Spleen (tissue), 11 donors: Measurements from ENCODE around the gene UNC13B. TPM values are rescaled to one million over a fixed set of nuclear protein-coding genes. Genes with fewer than 3 reads are reported as not detected.

Experiments used
- DNase-seq: peaks from one replicate; pipeline ENCODE4 v3.0.0-alpha.2; 2020
- H3K27ac ChIP-seq, 8 donors: fragments of 200-600 bp; sonication (generic) in 7 of 8; 1 replicate in 4 of 8; 2 replicates in 4 of 8; pipeline versions ENCODE4 v1.5.0 to v1.8.0; 2016 to 2021; ENCODE audit warnings: inconsistent platforms in 4 of 8, mild to moderate bottlenecking in 4 of 8, moderate library complexity in 1 of 8
- H3K27me3 ChIP-seq, 7 donors: fragments of 200-600 bp; sonication (generic) in 6 of 7; replicated peaks in 1 of 7; 1 replicate in 4 of 7; 2 replicates in 3 of 7; pipeline versions ENCODE4 v1.5.0 to v1.8.0; 2016 to 2021; ENCODE audit warnings: inconsistent platforms in 3 of 7, mild to moderate bottlenecking in 1 of 7
- H3K36me3 ChIP-seq, 6 donors: fragments of 200-600 bp; sonication (generic) in 5 of 6; 1 replicate in 4 of 6; 2 replicates in 2 of 6; pipeline versions ENCODE4 v1.5.0 to v1.8.0; 2016 to 2021; ENCODE audit warnings: inconsistent platforms in 2 of 6
- H3K4me1 ChIP-seq, 6 donors: fragments of 200-600 bp; sonication (generic) in 5 of 6; 1 replicate in 3 of 6; 2 replicates in 3 of 6; pipeline versions ENCODE4 v1.5.0 to v1.8.0; 2016 to 2021; ENCODE audit warnings: inconsistent platforms in 3 of 6
- H3K4me3 ChIP-seq, 8 donors: fragments of 200-600 bp; sonication (generic) in 7 of 8; 1 replicate in 4 of 8; 2 replicates in 4 of 8; pipeline versions ENCODE4 v1.5.0 to v1.8.0; 2016 to 2021; ENCODE audit warnings: inconsistent platforms in 4 of 8, mild to moderate bottlenecking in 4 of 8, moderate library complexity in 2 of 8
- H3K9me3 ChIP-seq, 8 donors: fragments of 200-600 bp; sonication (generic) in 7 of 8; 1 replicate in 4 of 8; 2 replicates in 4 of 8; pipeline versions ENCODE4 v1.5.0 to v1.8.0; 2016 to 2021; ENCODE audit warnings: inconsistent platforms in 4 of 8
- CTCF ChIP-seq, 11 experiments: fragments of 200-600 bp in 7 of 11; fragments of 450-650 bp in 4 of 11; sonication (generic) in 4 of 11; IDR thresholded peaks in 8 of 11; conservative IDR thresholded peaks in 3 of 11; 1 replicate in 7 of 11; 2 replicates in 4 of 11; pipeline versions ENCODE4 v1.4.0 to v1.8.0; 2016 to 2021; ENCODE audit warnings: antibody characterized with exemption in 11 of 11, inconsistent platforms in 4 of 11, mild to moderate bottlenecking in 1 of 11
- POLR2A ChIP-seq, 3 donors: fragments of 450-650 bp; IDR thresholded peaks; one replicate each; pipeline ENCODE4 v1.5.1; 2017; ENCODE audit warnings: antibody characterized with exemption in 3 of 3, mild to moderate bottlenecking in 1 of 3
- POLR2AphosphoS5 ChIP-seq, 3 donors: sonication (generic); formaldehyde crosslinking; IDR thresholded peaks; one replicate each; pipeline ENCODE4 v1.5.1; 2017; ENCODE audit warnings: antibody characterized with exemption in 3 of 3
- WGBS, 5 donors: extraction: QIAGEN DNeasy Blood & Tissue Kit in 3 of 5; methylation state at CpG; one replicate each; pipeline versions ENCODE4 v1.1.5 to v1.1.7; 2013 to 2018; 5-methylcytosine and 5-hydroxymethylcytosine counted together
- intact Hi-C: fragments of 100-400 bp; cut with DNase I; formaldehyde crosslinking; loops from one replicate; pipeline ENCODE4 v1.15.0; 2023; ENCODE audit warnings: low total_unique reads
- polyA plus RNA-seq, 3 donors: library from polyadenylated mRNA; stranded (reverse); fragments of 200-250 nt; gene quantifications; one replicate each; pipeline ENCODE4 v1.2.1, GENCODE V29; 2013
- total RNA-seq, 7 donors: library from RNA; depleted of rRNA in 3 of 7; stranded (reverse); fragments of >200 nt in 3 of 7; fragmentation: NEBNext Ultra II Directional in 4 of 7; extraction: Animal tissue kit (Norgen Biotek cat#: 25700) in 4 of 7; gene quantifications; one replicate each; pipeline versions ENCODE4 v1.1.0 to v1.2.1, GENCODE V29; 2016 to 2021
- donor health status: healthy with polysubstance abuse.
- donor health status: DM: no; HTN: no; CAD: no; lungs with moderate emphysema.
- donor health status: DM: no; HTN: no; CAD: no.
- donor health status: Bipolar disorder and iron deficiency.
- donor health status: healthy.
- donor health status: DM: no; HTN: no; CAD: no.
- donor health status: DM: yes; HTN: yes; CAD: no.

UNC13B gene
- total and polyA plus RNA-seq, 10 donors, result 2.4 to 18.7 (median 12.1) TPM

- 38 to 55% (median 51%) methylated on average over 1 of the region's 1 CpG for WGBS, 5 donors
- intact Hi-C loops, result loop anchor here (10.0 kb wide), 1 partner anchor 61 kb away; no protein-coding TSS in a partner anchor
- Histone ChIP-seq H3K27me3 (peaks cover 0 to 4% (median 0%) of the 10 kb centered on the region in 7 donors), H3K27ac (no peak overlapping the region), H3K9me3 (no peaks in the 10 kb centered on the region), H3K36me3 (peaks cover 0 to 5% (median 0%) of the 10 kb centered on the region in 6 donors), H3K4me3 (no peak overlapping the region), H3K4me1 (no peaks in the 10 kb centered on the region)
- no peak for DNase-seq
- no peak for TF ChIP-seq POLR2AphosphoS5 (IDR thresholded peaks at IDR 0.05)
- no peak for TF ChIP-seq POLR2A (IDR thresholded peaks at IDR 0.05)
- TF ChIP-seq CTCF (IDR thresholded peaks at IDR 0.05 in 8 of 11, conservative IDR thresholded peaks at IDR 0.05 in 3 of 11), result no peak
Measured at GRCh38 chr9:35306283-35306682, 144.5 kb downstream of the UNC13B start.

- WGBS, 5 donors, result 68 to 79% (median 75%) methylated on average over 2 of the region's 2 CpGs
- Histone ChIP-seq H3K27ac (no peak overlapping the region), H3K4me3 (no peak overlapping the region), H3K36me3 (peaks cover 0 to 5% (median 0%) of the 10 kb centered on the region in 6 donors), H3K9me3 (no peaks in the 10 kb centered on the region), H3K27me3 (peaks cover 0 to 4% (median 0%) of the 10 kb centered on the region in 7 donors), H3K4me1 (no peaks in the 10 kb centered on the region)
- intact Hi-C loops, result loop anchor here (10.0 kb wide), 1 partner anchor 64 kb away; no protein-coding TSS in a partner anchor
- DNase-seq, result no peak
- TF ChIP-seq POLR2A (IDR thresholded peaks at IDR 0.05) (no peak), POLR2AphosphoS5 (IDR thresholded peaks at IDR 0.05) (no peak), CTCF (IDR thresholded peaks at IDR 0.05 in 8 of 11, conservative IDR thresholded peaks at IDR 0.05 in 3 of 11) (no peak)
Measured at GRCh38 chr9:35308316-35308715, 146.5 kb downstream of the UNC13B start.

GRCh38 chr9:35311891-35312639 lies 150.3 kb downstream of the UNC13B start:
- no peak for DNase-seq
- TF ChIP-seq POLR2AphosphoS5 (IDR thresholded peaks at IDR 0.05) (no peak), CTCF (IDR thresholded peaks at IDR 0.05 in 8 of 11, conservative IDR thresholded peaks at IDR 0.05 in 3 of 11) (no peak), POLR2A (IDR thresholded peaks at IDR 0.05) (no peak)
- Histone ChIP-seq H3K4me3 (no peak overlapping the region), H3K27me3 (no peaks in the 10 kb centered on the region), H3K36me3 (peaks cover 0 to 5% (median 0%) of the 10 kb centered on the region in 6 donors), H3K27ac (no peak overlapping the region), H3K9me3 (no peaks in the 10 kb centered on the region), H3K4me1 (no peaks in the 10 kb centered on the region)
- WGBS, 5 donors, result 89 to 91% (median 90%) methylated on average over 5 of the region's 5 CpGs
- intact Hi-C loops, result no loop called here

GRCh38 chr9:35313460-35313859 lies 151.7 kb downstream of the UNC13B start:
- Histone ChIP-seq H3K4me3 (no peak overlapping the region), H3K36me3 (peaks cover 0 to 5% (median 0%) of the 10 kb centered on the region in 6 donors), H3K9me3 (peaks cover 0 to 4% (median 0%) of the 10 kb centered on the region in 8 donors), H3K27me3 (no peaks in the 10 kb centered on the region), H3K4me1 (no peaks in the 10 kb centered on the region), H3K27ac (no peak overlapping the region)
- TF ChIP-seq CTCF (IDR thresholded peaks at IDR 0.05 in 8 of 11, conservative IDR thresholded peaks at IDR 0.05 in 3 of 11) (no peak), POLR2AphosphoS5 (IDR thresholded peaks at IDR 0.05) (no peak), POLR2A (IDR thresholded peaks at IDR 0.05) (no peak)
- intact Hi-C loops, result no loop called here
- 90 to 99% (median 95%) methylated on average over 4 of the region's 4 CpGs for WGBS, 5 donors
- no peak for DNase-seq
